Camera-type eye (tissue), 1 donor: ENCODE data around the gene EME1. TPM values are rescaled to one million over a fixed set of nuclear protein-coding genes. Genes with fewer than 3 reads are reported as not detected.

ENCODE experiments used
- total RNA-seq: library from RNA; depleted of rRNA; stranded (reverse); fragments of >200 nt; gene quantifications from one replicate; pipeline ENCODE4 v1.2.3, GENCODE V29; 2014

EME1 gene
- total RNA-seq: 4.3 TPM

GRCh38 chr17:50372758-50373556, at the start of gene EME1, which contains the start of gene MRPL27:
Gene EME1, plus strand, starts transcription at chr17:50373229. Its CDS starts 1,980 bp downstream, at chr17:50375209.
Gene MRPL27, minus strand, starts transcription at chr17:50373184. Its CDS starts 14 bp downstream, at chr17:50373170.

GRCh38 chr17:50345432-50346312, 27.4 kb upstream of the EME1 start, which contains the start of gene XYLT2:
Gene XYLT2, plus strand, starts transcription at chr17:50346126. Its CDS starts 15 bp downstream, at chr17:50346141.

GRCh38 chr17:50397111-50397918, 24.3 kb downstream of the EME1 start, which contains the start of gene LRRC59:
Gene LRRC59, minus strand, starts transcription at chr17:50397523. Its CDS starts 206 bp downstream, at chr17:50397317.

GRCh38 chr17:50425682-50426471, 52.8 kb downstream of the EME1 start, which contains the start of gene ACSF2:
Gene ACSF2, plus strand, starts transcription at chr17:50426218. Its CDS starts 44 bp downstream, at chr17:50426262.

Other genes with a start within 250 kb of the EME1 start
- 14.2 TPM for gene SAMD14, start 243.1 kb upstream of the EME1 start, total RNA-seq
- 36.4 TPM for gene PPP1R9B, start 222.6 kb upstream of the EME1 start, total RNA-seq
- 13.5 TPM for gene SGCA, start 207.2 kb upstream of the EME1 start, total RNA-seq
- gene COL1A1, start 171.6 kb upstream of the EME1 start, total RNA-seq: 7,902 TPM
- gene TMEM92, start 98.8 kb upstream of the EME1 start, total RNA-seq: 0.16 TPM
- gene XYLT2, start 27.1 kb upstream of the EME1 start, total RNA-seq: 24.4 TPM
- gene MRPL27, start within 50 bp of the EME1 start, total RNA-seq: 39.5 TPM
- gene LRRC59, start 24.3 kb downstream of the EME1 start, total RNA-seq: 45.7 TPM
- gene ACSF2, start 53.0 kb downstream of the EME1 start, total RNA-seq: 14.0 TPM
- gene CHAD, start 95.7 kb downstream of the EME1 start, total RNA-seq: 1.4 TPM
- 30.0 TPM for gene RSAD1, start 105.6 kb downstream of the EME1 start, total RNA-seq
- 0.88 TPM for gene MYCBPAP, start 135.2 kb downstream of the EME1 start, total RNA-seq
- gene EPN3, start 159.5 kb downstream of the EME1 start, total RNA-seq: 0.82 TPM
- 41.8 TPM for gene SPATA20, start 173.9 kb downstream of the EME1 start, total RNA-seq
- 23.5 TPM for gene CACNA1G, start 187.5 kb downstream of the EME1 start, total RNA-seq